ENCODE results near the gene GALNT2. TPM values are rescaled to one million over a fixed set of nuclear protein-coding genes. Genes with fewer than 3 reads are reported as not detected.

GALNT2 gene
- polyA plus RNA-seq, 1 of the 3 experiments (the other 2 are of a cell fraction): 118 TPM

DNA sequence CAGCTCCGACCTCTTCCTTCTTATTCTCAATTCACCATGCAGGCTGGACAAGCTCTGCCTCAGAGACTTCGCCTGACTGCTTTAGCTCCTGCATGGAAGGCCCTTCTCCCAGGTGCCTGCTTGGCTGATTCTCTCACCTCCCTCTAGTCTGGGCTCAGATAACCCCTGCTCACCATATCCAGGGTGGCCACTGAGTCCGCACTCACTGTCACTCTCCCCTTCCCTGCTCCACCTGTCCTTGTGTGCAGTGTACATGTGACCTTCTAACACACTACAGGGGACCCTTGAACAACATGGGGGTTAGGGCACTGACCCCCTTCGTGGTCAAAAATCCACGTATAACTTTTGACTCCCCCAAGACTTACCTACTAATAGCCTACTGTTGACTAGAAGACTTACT, 14.4 kb upstream of the GALNT2 start (continued):
- TF ChIP-seq, protein P1, sequence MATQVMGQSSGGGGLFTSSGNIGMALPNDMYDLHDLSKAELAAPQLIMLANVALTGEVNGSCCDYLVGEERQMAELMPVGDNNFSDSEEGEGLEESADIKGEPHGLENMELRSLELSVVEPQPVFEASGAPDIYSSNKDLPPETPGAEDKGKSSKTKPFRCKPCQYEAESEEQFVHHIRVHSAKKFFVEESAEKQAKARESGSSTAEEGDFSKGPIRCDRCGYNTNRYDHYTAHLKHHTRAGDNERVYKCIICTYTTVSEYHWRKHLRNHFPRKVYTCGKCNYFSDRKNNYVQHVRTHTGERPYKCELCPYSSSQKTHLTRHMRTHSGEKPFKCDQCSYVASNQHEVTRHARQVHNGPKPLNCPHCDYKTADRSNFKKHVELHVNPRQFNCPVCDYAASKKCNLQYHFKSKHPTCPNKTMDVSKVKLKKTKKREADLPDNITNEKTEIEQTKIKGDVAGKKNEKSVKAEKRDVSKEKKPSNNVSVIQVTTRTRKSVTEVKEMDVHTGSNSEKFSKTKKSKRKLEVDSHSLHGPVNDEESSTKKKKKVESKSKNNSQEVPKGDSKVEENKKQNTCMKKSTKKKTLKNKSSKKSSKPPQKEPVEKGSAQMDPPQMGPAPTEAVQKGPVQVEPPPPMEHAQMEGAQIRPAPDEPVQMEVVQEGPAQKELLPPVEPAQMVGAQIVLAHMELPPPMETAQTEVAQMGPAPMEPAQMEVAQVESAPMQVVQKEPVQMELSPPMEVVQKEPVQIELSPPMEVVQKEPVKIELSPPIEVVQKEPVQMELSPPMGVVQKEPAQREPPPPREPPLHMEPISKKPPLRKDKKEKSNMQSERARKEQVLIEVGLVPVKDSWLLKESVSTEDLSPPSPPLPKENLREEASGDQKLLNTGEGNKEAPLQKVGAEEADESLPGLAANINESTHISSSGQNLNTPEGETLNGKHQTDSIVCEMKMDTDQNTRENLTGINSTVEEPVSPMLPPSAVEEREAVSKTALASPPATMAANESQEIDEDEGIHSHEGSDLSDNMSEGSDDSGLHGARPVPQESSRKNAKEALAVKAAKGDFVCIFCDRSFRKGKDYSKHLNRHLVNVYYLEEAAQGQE (IDR thresholded peaks at IDR 0.05; ENCODE audit: low read depth, low read length): no peak
- no peak for TF ChIP-seq SMC3 (IDR thresholded peaks at IDR 0.05; ENCODE audit: low read depth, low read length)
- TF ChIP-seq SIN3A (IDR thresholded peaks at IDR 0.05; ENCODE audit: borderline replicate concordance, low read depth, low read length): no peak

DNA sequence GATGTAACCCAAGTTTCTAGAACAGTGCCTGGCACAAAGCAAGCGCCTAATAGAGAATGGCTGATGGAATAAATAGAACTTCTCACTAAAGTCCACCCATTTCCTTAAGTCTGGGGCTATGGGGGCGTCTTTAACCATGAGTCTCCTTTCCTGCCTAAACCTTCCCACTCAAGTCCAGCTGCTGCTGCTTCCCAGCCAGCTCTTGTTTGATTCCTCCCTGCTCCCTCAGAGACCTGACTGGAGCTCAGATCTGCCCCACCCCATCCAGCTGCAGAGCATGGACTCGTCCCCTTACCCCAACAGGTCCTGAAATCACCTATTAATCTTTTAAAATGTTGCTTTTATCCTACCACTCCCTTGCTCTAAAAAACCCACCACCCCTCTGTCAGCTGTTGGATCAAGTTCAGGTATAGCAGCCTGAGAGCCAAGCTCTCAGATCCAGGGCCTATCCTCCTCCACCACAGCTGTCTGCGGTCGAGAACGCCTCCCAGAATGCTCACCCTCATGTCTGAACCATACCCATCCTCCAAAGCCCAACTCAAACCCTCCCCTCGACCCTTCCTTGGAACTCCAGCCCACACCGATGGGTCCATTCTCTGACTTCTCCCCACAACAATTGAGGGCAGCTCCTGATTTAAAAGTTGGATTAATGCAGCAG, 12.8 kb upstream of the GALNT2 start:
- no peak overlapping the region for H3K4me2 ChIP-seq
- no peaks in the 10 kb centered on the region for H3K79me2 ChIP-seq (ENCODE audit: insufficient read depth)
- ChIA-PET CTCF (no interaction called here), POLR2A (no interaction called here)
- WGBS (ENCODE audit: low lambda C conversion rate): 60% methylated on average over 8 of the region's 8 CpGs
- no peaks in the 10 kb centered on the region for H3F3A ChIP-seq (replicated peaks; ENCODE audit: insufficient read depth)
- H3K9ac ChIP-seq: no peak overlapping the region
- H2AFZ ChIP-seq (ENCODE audit: low read depth): no peak overlapping the region
- H3K27ac ChIP-seq (ENCODE audit: low read depth in 2 of 2, low read length in 1 of 2): no peak overlapping the region
- no peaks in the 10 kb centered on the region for H3K4me1 ChIP-seq (ENCODE audit: control insufficient read depth in 1 of 2, insufficient read depth in 2 of 2, low read depth in 1 of 2, low read length in 1 of 2)
- H3K27me3 ChIP-seq (ENCODE audit: insufficient read depth): no peaks in the 10 kb centered on the region; the same call in 1 of the 2 replicates
- H3K4me3 ChIP-seq (ENCODE audit: low read depth in 2 of 2, low read length in 1 of 2): no peak overlapping the region
- no peaks in the 10 kb centered on the region for H3K9me2 ChIP-seq
- no peaks in the 10 kb centered on the region for H3K9me3 ChIP-seq
- H4K20me1 ChIP-seq (ENCODE audit: insufficient read depth): no peaks in the 10 kb centered on the region
- no peaks in the 10 kb centered on the region for H3K36me3 ChIP-seq (replicated peaks in 1 of 2; ENCODE audit: control insufficient read depth in 1 of 2, insufficient read depth in 2 of 2, low read length in 1 of 2)
- no peak for DNase-seq
- TF ChIP-seq FOSL2 (IDR thresholded peaks at IDR 0.05; ENCODE audit: borderline replicate concordance, low read depth) (no peak), NFIC (IDR thresholded peaks at IDR 0.05; ENCODE audit: borderline replicate concordance) (no peak), ELF1 (IDR thresholded peaks at IDR 0.05) (no peak), TAF1 (IDR thresholded peaks at IDR 0.05; ENCODE audit: borderline replicate concordance, low read depth, low read length) (no peak), TCF12 (IDR thresholded peaks at IDR 0.05) (no peak), GABPA (IDR thresholded peaks at IDR 0.05; ENCODE audit: low read depth) (no peak), RFX5 (IDR thresholded peaks at IDR 0.05; ENCODE audit: low read length) (no peak), NRF1 (IDR thresholded peaks at IDR 0.05; ENCODE audit: low read depth, low read length) (no peak), FOXM1 (IDR thresholded peaks at IDR 0.05; ENCODE audit: low read depth) (no peak), POLR2AphosphoS5 (IDR thresholded peaks at IDR 0.05; ENCODE audit: low read depth, low read length) (no peak), TEAD4 (IDR thresholded peaks at IDR 0.05; ENCODE audit: borderline replicate concordance, insufficient read depth) (no peak), MXI1 (IDR thresholded peaks at IDR 0.05; ENCODE audit: low read depth, low read length) (no peak), SMC3 (IDR thresholded peaks at IDR 0.05; ENCODE audit: low read depth, low read length) (no peak), RXRA (IDR thresholded peaks at IDR 0.05; ENCODE audit: borderline replicate concordance, low read depth) (no peak), EZH2phosphoT487 (IDR thresholded peaks at IDR 0.05; ENCODE audit: borderline replicate concordance, low read depth) (no peak)
- TF ChIP-seq, protein P2, sequence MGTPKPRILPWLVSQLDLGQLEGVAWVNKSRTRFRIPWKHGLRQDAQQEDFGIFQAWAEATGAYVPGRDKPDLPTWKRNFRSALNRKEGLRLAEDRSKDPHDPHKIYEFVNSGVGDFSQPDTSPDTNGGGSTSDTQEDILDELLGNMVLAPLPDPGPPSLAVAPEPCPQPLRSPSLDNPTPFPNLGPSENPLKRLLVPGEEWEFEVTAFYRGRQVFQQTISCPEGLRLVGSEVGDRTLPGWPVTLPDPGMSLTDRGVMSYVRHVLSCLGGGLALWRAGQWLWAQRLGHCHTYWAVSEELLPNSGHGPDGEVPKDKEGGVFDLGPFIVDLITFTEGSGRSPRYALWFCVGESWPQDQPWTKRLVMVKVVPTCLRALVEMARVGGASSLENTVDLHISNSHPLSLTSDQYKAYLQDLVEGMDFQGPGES (IDR thresholded peaks at IDR 0.05; ENCODE audit: low read depth, low read length): no peak
- TF ChIP-seq, protein P3, sequence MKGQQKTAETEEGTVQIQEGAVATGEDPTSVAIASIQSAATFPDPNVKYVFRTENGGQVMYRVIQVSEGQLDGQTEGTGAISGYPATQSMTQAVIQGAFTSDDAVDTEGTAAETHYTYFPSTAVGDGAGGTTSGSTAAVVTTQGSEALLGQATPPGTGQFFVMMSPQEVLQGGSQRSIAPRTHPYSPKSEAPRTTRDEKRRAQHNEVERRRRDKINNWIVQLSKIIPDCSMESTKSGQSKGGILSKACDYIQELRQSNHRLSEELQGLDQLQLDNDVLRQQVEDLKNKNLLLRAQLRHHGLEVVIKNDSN (IDR thresholded peaks at IDR 0.05; ENCODE audit: borderline replicate concordance, low read depth): no peak
- TF ChIP-seq, protein P4, sequence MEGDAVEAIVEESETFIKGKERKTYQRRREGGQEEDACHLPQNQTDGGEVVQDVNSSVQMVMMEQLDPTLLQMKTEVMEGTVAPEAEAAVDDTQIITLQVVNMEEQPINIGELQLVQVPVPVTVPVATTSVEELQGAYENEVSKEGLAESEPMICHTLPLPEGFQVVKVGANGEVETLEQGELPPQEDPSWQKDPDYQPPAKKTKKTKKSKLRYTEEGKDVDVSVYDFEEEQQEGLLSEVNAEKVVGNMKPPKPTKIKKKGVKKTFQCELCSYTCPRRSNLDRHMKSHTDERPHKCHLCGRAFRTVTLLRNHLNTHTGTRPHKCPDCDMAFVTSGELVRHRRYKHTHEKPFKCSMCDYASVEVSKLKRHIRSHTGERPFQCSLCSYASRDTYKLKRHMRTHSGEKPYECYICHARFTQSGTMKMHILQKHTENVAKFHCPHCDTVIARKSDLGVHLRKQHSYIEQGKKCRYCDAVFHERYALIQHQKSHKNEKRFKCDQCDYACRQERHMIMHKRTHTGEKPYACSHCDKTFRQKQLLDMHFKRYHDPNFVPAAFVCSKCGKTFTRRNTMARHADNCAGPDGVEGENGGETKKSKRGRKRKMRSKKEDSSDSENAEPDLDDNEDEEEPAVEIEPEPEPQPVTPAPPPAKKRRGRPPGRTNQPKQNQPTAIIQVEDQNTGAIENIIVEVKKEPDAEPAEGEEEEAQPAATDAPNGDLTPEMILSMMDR (IDR thresholded peaks at IDR 0.05): no peak
- TF ChIP-seq, protein P1 (IDR thresholded peaks at IDR 0.05; ENCODE audit: low read depth, low read length): no peak
